NCI-H748 (cell line): ENCODE results near the gene NR6A1.

Experiments used
- DNase-seq: peaks from one replicate; lab custom pipeline; 2025; ENCODE audit not compliant: unreplicated experiment; lab: John Stamatoyannopoulos, UW

NR6A1 gene

DNA sequence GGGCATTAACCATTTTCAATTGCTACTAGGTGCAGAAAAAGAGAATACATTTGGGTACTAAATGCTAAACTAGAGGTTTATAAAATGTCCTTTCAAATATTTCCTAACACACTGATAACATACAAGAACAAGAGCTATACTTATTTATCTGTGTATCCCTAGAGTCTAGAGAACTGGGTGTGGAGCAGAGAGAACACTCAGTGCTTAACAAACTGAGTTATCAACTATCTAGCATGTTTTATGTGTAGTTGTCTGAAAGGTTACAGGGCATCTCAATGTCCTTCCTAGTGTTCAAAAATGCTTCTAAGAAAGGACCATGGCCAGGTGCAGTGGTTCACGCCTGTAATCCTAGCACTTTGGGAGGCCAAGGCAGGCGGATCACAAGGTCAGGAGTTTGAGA lies 40.3 kb downstream of the NR6A1 start:
- no peak for DNase-seq

DNA sequence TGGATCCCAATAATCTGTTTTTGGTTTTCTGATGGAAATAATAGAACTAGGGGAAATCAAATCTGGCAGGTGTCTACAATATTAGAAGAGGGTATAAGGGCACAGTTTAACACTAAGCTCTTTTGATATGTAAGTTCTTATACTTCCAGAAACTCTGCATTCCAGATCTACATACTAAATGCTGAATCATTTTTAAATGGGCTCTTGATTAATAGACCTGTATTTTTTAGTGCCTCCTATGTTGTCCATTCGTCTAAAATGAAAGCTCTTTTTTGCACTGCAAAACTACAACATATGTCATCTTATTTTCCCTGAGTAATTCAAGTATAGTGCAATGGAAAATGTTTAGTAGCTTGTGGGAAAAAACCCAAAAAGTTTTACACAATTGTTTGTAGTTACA lies 44.2 kb downstream of the NR6A1 start:
- DNase-seq = no peak

DNA sequence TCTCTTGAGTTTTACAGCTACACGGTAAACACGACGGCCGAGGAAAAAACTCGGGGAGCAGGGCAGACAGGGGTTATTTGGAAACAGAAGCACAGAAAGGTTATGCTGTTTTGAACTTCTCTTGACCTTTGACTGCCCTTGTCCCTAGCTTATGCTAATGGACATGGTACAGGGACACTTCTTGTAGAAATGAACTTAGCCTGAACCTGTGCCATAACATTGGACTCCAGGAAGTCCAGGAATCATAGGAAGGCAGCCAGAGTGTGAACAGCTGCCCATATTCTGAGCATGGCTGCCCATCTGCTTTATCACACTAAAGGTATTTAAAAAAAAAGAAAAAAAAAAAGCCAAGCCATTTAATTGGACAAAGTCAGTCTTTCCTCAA lies 46.1 kb downstream of the NR6A1 start:
- DNase-seq = no peak

DNA sequence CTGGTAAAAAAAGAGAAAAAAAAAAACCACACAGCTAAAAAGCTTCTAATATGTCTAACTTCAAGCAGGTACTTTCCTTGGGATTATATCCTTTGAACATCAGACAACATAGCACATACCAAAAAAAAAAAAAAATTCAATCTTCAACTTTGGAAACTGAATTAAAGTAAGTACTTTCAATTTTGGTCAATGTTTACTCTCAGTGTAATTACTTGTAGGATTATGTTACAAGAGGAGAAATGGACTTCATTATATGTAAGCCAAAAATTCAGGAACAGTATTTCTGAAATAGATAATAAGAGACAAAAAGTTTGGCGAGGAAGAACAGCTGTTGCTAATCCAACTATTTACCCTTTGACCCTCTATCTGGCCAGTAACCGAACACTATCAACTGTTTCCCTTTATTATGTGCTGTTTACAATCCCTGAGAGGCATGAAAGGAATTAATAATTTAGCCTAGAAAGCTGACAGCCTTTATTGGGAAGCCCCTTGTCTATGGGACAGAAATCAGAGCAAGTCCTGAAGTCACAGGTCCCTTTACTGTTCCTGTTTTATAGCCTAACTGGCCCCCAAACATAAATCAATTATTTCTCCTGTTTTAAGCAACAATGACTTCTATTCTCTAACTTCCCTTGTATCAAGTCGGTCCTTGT lies 46.6 kb downstream of the NR6A1 start:
- DNase-seq = no peak

DNA sequence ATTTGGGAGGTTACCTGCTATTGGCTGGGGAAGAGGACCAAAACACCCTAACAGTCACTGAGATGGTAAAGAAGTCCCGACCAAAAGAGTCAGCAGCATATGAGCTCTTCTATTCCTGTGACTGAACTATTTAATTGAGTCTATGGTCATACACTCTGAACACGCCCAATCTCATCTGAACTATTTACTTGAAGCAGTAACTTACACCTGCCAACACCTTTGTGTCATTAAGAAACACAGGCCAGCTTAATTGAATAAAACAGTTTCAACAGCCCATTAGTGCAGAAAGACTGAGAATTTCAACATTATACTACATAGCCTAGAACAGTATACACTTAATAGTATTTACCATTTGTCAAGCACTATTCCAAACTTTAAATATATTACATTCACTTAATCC lies 47.8 kb downstream of the NR6A1 start:
- no peak for DNase-seq

DNA sequence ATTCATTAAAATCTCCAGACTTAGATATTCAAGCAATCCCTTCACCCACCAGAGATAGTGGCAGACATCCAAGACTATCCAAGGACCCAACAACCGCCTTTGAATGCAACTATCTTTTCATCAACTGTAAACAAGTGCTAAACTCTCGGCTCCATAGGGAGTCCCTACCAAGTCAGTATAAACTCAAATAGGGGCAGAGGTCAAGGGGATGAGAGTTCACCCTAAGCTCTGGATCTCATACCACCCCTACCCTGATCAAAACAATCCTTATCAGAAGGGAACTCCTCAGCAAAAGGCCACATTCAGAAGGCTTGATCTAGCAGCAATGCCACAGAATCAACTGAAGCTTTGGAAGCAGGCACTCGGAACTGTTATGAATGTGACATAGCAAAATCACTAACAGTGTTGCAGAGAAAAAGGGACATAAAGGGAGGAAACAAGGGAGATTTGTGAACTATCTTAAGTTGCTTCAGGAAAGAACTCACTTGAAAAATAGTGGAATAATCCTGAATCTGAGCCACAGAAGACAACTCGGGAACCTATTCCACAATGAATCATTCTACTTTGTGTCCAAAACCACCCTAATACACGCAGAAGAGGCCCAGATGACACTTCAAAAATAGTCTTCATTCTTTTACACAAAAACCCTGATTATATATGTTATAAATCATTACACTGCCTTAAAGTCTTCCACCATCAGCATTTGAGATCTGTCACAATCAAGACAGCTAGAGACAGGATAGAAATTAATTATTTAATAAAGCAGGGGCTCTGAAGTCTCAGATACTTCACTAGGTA lies 49.8 kb downstream of the NR6A1 start:
- no peak for DNase-seq

DNA sequence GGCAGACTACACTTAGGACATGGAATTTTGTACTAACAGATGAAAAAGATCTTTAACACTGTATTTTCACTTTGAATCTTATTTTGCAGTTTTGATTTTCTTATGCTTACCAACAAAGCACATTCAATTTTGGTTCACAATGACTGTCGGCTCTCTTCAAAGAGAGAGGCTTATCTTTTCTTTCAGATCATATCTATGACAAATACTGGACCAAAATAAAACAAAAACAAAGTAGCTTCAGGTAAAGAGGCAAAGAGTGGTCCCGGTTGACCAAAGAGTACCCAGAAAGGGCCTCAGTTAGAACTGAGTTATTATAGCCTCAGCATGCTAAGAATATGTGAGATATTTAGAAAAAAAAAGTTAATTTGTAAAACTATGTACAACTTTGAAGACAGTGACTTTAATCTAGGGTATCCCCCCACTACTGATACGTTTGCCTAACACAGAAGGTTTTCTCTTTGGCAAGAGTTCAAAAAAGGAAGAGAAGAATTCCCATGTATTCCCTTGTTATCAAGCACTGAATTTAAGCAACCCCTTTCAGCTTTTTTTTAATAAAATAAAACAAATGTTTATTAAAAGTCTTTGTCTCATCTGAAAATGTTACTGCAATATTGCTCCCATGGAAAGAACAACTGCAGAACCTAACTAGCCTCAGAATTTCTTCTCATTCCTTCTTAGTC lies 50.5 kb downstream of the NR6A1 start:
- no peak for DNase-seq

DNA sequence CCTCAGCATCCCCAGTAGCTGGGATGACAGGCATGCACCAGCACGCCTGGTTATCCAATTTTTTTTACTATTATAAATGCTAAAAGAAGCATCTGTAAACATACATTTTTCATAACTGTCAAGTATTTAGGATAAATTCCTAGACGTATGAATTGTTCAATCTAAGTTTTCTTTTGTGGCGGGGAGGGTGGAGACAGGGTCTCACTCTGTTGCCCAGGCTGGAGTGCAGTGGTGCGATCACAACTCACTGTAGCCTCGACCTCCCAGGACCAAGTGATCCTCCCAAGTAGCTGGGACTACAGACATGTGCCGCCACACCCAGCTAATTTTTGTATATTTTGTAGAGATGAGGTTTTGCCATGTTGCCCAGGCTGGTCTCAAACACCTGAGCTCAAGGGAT lies 52.2 kb downstream of the NR6A1 start:
- no peak for DNase-seq

DNA sequence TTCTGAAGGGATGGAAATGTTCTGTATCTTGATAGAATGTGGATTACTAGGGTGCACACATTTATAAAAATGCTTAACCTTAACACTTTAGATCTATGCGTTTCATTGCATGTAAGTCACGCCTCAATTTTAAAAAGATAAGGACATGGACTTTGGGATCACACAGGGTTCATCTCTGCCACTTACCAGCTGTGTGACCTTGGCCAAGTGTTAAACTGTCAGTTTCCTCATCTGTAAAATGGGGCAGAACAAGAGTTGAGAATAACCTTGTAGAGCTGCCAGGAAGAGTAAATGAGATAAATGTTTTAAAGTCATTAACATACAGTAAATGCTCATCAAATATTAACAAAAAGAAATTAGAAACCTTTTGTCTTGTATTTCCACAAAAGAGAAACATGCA lies 53.5 kb downstream of the NR6A1 start:
- DNase-seq = no peak

DNA sequence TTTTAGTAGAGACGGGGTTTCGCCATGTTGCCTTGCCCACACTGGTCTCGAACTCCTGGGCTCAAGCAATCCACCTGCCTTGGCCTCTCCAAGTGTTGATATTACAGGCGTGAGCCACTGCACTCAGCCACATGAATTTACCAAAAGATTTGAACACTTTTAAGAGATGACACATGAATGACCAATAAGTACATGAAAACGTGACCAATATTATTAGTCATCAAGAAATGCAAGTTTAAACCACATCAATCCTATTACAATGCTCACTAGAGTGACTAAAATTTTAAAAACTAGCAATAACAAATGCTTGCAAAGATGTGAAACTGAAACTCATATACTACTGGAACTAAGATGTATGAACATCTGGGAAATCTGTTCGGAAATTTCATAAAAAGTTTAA lies 54.3 kb downstream of the NR6A1 start:
- no peak for DNase-seq

DNA sequence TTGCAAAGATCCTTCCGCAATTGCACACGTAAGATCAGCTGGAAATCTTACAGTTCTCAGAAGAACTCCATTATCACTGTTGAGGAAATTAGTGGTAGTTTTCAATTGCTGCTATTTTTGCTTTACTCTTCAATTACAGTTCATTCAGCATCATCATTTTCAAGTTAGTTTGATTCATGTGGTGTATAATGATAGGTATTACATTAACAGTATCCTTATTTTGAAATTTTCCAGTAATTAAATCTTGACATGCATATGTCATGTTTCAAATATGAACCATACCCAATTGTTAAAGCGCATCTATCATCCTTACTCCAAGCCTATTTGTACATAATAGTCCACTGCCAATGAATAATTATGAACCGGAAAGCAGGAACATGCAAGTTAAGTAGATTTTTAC lies 60.3 kb downstream of the NR6A1 start:
- DNase-seq = no peak

DNA sequence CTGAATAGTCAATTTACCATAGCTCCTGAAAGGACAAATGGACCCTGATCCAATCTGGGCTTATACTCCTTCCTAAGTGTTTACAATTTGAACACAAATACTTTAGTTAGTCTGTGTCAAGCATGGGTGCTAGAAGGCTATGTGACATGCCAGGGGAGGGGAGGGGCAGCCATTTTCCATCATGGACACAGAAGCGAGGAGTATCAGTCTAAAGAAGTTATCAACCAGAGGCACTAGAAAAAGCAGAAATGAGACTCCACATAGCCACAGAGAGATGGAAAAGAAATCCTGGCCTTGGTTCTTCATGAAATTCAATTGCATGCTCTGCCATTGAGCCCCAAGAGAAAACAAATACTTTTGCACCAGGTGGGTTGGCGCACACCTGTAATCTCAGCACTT lies 61.8 kb downstream of the NR6A1 start:
- no peak for DNase-seq

DNA sequence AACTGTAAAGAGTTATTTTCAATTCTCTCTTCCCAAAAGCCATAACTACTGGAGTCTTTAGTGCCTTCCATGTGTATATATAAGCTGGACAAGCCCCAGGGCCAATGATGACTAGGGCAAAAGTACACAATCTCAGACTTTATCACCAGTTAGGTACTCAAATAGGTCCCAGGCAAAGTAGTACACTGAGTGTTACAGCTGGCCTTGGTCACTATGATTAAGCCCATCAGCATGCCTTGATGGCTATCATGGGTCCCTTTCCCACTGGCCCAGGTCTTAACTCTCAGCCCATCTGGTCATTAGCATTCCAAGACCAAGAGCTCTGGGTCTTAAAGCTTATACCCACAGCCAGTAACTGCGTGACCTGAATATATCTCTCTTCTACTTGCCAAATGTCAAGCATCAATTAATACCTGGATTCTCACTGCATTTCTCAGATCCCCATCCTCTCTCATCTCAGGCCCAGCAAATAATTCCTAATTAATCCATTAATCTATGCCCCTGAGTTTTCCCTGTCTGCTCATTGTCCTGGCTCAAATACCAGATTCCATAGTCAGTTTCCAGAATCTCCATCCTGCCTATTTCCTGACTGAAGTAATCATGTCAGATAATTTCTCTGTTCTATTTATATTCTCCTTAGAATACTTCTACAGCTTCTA lies 62.3 kb downstream of the NR6A1 start:
- DNase-seq = no peak

DNA sequence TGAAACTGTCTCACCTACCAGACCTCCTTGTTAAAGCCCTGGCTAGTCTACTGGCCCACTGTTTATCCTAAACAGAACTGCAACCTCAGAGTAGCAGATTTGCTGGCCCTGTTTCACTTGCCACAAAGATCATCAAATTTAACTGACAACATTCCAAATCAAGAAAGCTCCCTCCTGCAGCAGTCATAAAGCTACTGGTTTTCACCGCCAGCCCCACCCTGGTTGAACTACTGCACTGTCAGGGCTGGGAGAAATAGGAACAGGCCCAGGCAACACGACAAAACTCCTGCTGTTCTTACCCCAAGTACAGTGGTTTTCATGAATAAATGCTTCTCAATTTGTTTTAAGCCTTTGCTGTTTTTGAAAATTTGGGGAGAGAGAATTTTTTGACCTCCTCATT lies 63.0 kb downstream of the NR6A1 start:
- DNase-seq = no peak

DNA sequence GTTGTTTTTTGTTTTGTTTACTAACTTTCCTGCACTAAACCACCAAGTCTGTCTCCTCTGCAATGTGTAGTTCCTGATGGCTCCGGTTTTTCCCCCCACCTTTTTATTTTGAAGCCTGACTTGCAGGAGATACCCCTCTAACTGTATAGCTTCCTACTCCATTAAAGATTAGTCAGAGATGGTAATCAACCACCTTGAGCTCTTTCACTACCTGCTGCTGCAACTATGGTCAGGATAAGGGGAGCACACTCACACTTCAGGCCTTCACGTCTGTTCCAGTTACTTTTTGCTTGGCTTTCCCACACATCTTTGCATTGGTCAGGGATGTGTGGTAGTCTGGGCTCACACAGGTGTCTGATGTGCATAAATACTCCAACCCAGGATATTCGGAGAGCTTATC lies 63.4 kb downstream of the NR6A1 start:
- DNase-seq = no peak

DNA sequence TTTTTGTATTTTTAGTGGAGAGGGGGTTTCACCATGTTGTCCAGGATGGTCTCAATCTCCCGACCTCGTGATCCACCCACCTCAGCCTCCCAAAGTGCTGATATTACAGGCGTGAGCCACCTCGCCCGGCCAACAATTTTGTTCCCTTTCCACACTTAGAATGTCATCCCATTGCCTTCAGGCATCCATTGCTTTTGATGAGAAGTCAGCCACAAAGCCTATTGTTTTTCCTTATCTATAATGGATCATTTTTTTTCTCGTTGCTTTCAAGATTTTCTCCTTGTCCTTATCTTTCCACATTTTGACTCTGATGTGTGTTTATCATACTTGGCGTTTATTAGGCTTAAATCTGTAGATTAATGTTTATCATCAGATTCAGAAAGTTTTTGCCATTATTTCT lies 64.4 kb downstream of the NR6A1 start:
- DNase-seq = no peak

DNA sequence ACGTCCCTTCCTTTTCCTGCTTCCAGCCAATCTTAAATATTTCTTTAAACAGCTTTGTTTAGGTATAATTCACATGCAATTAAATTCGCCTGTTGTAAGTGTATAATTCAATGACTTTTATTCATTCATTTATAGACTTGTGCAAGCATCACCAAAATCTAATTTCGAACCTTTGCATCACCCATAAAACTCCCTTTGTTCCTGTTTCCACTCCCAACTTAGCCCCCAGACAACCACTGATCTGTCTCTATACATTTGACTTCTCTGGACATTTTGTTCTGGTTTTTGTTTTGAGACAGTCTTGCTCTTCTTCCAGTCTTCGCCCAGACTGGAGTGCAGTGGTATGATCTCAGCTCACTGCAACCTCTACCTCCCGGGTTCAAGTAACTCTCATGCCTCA lies 71.5 kb downstream of the NR6A1 start:
- DNase-seq = no peak

DNA sequence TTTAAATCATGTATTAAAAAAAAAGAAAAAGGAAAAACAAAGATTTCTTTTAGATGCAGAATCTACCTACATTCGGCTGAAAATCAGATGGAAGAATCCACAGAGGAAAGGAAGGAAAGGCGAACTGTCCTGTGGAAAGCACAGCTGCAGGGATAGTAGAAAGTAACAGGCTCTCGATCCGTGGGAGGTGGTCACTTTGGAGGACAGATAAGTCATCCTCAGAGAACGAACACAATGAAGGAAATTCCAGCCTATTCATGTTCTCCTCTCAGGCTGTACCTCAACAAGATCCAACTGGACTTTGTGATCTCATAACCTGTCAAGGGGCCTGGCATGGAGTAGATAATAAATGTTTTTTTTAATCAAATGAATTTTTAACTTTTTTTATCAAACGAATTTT lies 72.8 kb downstream of the NR6A1 start:
- no peak for DNase-seq

DNA sequence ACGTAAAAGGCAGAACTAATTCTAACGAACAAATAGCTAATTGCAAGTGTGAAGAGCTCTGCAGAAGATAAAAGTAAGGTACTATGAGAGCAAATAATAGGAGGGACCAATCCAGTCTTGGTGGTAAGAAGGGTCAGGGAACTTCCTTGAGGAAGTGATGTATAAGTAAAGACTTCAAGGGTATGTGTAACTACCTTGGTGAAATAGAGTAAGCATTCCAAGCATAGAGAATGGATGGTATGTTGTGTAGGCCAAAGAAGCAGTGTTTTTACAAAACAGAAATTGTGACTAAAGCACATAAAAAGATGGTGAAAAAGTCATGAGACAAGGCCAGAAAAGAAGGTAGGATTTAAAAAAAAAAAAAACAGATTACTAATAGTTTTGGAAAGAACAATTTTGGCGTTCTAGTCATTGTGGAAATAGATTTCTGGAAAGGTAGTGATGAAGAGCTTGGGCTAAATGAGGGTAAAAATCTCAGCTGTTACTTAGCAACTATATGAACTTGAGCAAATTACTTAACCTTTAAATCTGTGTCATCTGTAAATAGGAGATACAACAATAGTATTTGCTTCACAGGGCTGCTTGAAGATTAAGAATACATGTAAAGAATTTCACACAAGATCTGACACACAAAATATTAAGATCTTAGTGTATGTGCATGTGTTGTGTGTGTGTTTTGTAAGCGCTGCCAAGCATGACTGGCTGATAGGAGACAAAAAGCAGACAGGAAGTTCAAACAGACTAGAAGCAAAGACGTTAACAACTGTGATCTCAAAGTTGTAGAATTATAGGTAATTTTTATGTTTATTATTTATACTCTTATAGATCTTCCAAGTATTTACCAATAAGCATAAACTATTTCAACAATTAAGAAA lies 73.5 kb downstream of the NR6A1 start:
- DNase-seq = no peak

DNA sequence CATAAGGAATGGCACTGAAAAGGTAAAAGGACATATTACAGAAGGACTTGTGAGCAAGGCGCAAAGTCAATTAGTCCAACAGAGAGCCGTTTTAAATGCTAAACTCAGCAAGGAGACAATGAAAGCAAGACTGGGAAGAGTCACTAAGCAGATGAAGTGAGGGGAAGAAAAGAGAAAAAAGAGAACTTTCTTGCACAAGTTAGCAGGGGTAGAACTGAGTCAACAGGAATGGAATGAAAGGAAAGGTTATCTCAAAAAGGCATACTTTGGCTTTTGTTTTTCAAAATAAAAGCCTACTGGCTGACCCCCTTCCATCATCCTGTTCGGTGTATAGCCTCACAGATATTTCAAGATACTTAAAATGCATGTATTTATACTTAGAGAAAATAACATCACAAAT lies 75.0 kb downstream of the NR6A1 start:
- DNase-seq = no peak
